ENCODE measurements around the gene RSAD1. TPM values are rescaled to one million over a fixed set of nuclear protein-coding genes. Genes with fewer than 3 reads are reported as not detected.

The RSAD1 gene
- total and polyA plus RNA-seq, 11 donors = 30.9 to 50.0 (median 42.8) TPM

- Histone ChIP-seq H3K4me3 (no peak overlapping the region), H3K4me1 (no peaks in the 10 kb centered on the region), H3K27ac (no peak overlapping the region), H3K36me3 (no peaks in the 10 kb centered on the region), H3K9me3 (no peaks in the 10 kb centered on the region), H3K27me3 (no peaks in the 10 kb centered on the region)
- TF ChIP-seq, protein P1, sequence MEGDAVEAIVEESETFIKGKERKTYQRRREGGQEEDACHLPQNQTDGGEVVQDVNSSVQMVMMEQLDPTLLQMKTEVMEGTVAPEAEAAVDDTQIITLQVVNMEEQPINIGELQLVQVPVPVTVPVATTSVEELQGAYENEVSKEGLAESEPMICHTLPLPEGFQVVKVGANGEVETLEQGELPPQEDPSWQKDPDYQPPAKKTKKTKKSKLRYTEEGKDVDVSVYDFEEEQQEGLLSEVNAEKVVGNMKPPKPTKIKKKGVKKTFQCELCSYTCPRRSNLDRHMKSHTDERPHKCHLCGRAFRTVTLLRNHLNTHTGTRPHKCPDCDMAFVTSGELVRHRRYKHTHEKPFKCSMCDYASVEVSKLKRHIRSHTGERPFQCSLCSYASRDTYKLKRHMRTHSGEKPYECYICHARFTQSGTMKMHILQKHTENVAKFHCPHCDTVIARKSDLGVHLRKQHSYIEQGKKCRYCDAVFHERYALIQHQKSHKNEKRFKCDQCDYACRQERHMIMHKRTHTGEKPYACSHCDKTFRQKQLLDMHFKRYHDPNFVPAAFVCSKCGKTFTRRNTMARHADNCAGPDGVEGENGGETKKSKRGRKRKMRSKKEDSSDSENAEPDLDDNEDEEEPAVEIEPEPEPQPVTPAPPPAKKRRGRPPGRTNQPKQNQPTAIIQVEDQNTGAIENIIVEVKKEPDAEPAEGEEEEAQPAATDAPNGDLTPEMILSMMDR (IDR thresholded peaks at IDR 0.05) = no peak
- no peak for TF ChIP-seq POLR2A (IDR thresholded peaks at IDR 0.05)
- DNase-seq (no peak), ATAC-seq (no peak)
- intact Hi-C loops (cut with DNase I) = no loop called here
Observed at GRCh38 chr17:50499270-50499669, 20.6 kb downstream of the RSAD1 start.

DNA sequence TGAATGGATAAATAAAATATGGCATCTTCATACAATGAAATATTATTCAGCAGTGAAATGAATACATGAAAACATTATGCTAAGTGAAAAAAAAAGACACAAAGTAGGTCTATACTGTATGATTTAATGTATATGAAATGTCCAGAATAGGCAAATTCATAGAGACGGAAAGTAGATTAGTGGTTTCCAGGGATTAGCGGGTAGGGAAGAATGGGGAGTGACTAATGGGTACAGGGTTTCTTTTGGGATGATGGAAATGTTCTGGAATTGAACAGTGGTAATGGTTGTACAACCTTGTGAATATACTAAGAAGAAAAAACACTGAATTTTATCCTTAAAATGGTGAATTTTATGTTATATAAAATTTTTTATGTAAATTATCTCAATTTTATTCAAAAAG is 21.1 kb downstream of the RSAD1 start:
- TF ChIP-seq, protein P1 (IDR thresholded peaks at IDR 0.05) = no peak
- no peak for TF ChIP-seq POLR2A (IDR thresholded peaks at IDR 0.05)
- intact Hi-C loops (cut with DNase I) = no loop called here
- Histone ChIP-seq H3K9me3 (no peaks in the 10 kb centered on the region), H3K27me3 (no peaks in the 10 kb centered on the region), H3K36me3 (no peaks in the 10 kb centered on the region), H3K4me3 (no peak overlapping the region), H3K4me1 (no peaks in the 10 kb centered on the region), H3K27ac (no peak overlapping the region)
- ATAC-seq (no peak), DNase-seq (no peak)
- WGBS, 4 donors = 94 to 99% (median 95%) methylated on average over 2 of the region's 2 CpGs

- ATAC-seq (no peak), DNase-seq (no peak)
- intact Hi-C loops (cut with DNase I) = no loop called here
Observed at GRCh38 chr17:50501054-50501453, 22.4 kb downstream of the RSAD1 start.

GRCh38 chr17:50502301-50502990 is 23.8 kb downstream of the RSAD1 start:
- H3K36me3 ChIP-seq = no peaks in the 10 kb centered on the region
- H3K27ac ChIP-seq = no peak overlapping the region
- no peak for DNase-seq
- WGBS, 4 donors = 87 to 96% (median 92%) methylated on average over 6 to 9 of the region's 9 CpGs
- no peak for ATAC-seq
- no peaks in the 10 kb centered on the region for H3K9me3 ChIP-seq
- H3K4me1 ChIP-seq = peaks cover 0 to under 1% (median 0%) of the 10 kb centered on the region in 12 donors
- intact Hi-C loops (cut with DNase I) = no loop called here
- no peaks in the 10 kb centered on the region for H3K27me3 ChIP-seq
- TF ChIP-seq, protein P1 (IDR thresholded peaks at IDR 0.05) = no peak
- TF ChIP-seq POLR2A (IDR thresholded peaks at IDR 0.05) = no peak
- H3K4me3 ChIP-seq = no peak overlapping the region

More at GRCh38 chr17:50501054-50501453, 22.4 kb downstream of the RSAD1 start:
- TF ChIP-seq, protein P1 (IDR thresholded peaks at IDR 0.05) = peak; percentile 17 to 50 (median 32)
- TF ChIP-seq POLR2A (IDR thresholded peaks at IDR 0.05) = no peak
- Histone ChIP-seq H3K4me1 (no peaks in the 10 kb centered on the region), H3K36me3 (no peaks in the 10 kb centered on the region), H3K4me3 (no peak overlapping the region), H3K27me3 (no peaks in the 10 kb centered on the region), H3K27ac (no peak overlapping the region), H3K9me3 (no peaks in the 10 kb centered on the region)
- 35 to 57% (median 39%) methylated on average over 5 of the region's 5 CpGs for WGBS, 4 donors

Data from heart left ventricle (tissue), 16 donors.